Osteocyte (in vitro differentiated cells): ENCODE data around the gene WDHD1. TPM values are rescaled to one million over a fixed set of nuclear protein-coding genes. Genes with fewer than 3 reads are reported as not detected.
"Not testable (repeated sequence)": the region's sequence is repeated elsewhere in the genome, so short reads cannot be mapped to it uniquely, and the experiment has no call there.

Experiments
- DNase-seq: peaks from one replicate; pipeline ENCODE4 v3.0.0; 2021; ENCODE audit warnings: mixed read lengths; ENCODE audit not compliant: unreplicated experiment; ENCODE audit errors: extremely low spot score
- H3K27ac Mint-ChIP-seq: one replicate; pipeline ENCODE4 v1.8.0; 2021; ENCODE audit warnings: mild to moderate bottlenecking, mixed read lengths; ENCODE audit not compliant: unreplicated experiment
- H3K27me3 Mint-ChIP-seq: one replicate; pipeline ENCODE4 v1.8.0; 2021; ENCODE audit warnings: mixed read lengths; ENCODE audit not compliant: unreplicated experiment
- H3K36me3 Mint-ChIP-seq: one replicate; pipeline ENCODE4 v1.8.0; 2021; ENCODE audit warnings: mixed read lengths; ENCODE audit not compliant: unreplicated experiment
- H3K4me1 Mint-ChIP-seq: one replicate; pipeline ENCODE4 v1.8.0; 2021; ENCODE audit warnings: mixed read lengths; ENCODE audit not compliant: unreplicated experiment
- H3K4me3 Mint-ChIP-seq: one replicate; pipeline ENCODE4 v1.8.0; 2021; ENCODE audit warnings: mild to moderate bottlenecking, moderate library complexity, mixed read lengths; ENCODE audit not compliant: unreplicated experiment
- H3K9me3 Mint-ChIP-seq: one replicate; pipeline ENCODE4 v1.8.0; 2021; ENCODE audit warnings: mixed read lengths; ENCODE audit not compliant: unreplicated experiment
- total RNA-seq: library from RNA; stranded (reverse); gene quantifications from 2 replicates; pipeline ENCODE4 v1.2.1, GENCODE V29; 2021
- TF ChIP-seq, protein P1 (sequence below): fragments of 200-600 bp; sonication (generic); IDR thresholded peaks from 2 replicates; pipeline ENCODE4 v1.5.0; 2021; ENCODE audit warnings: antibody characterized with exemption, mild to moderate bottlenecking, moderate library complexity

Gene WDHD1
- total RNA-seq, 1 donor from 2014 or later, result 7.0 TPM

DNA sequence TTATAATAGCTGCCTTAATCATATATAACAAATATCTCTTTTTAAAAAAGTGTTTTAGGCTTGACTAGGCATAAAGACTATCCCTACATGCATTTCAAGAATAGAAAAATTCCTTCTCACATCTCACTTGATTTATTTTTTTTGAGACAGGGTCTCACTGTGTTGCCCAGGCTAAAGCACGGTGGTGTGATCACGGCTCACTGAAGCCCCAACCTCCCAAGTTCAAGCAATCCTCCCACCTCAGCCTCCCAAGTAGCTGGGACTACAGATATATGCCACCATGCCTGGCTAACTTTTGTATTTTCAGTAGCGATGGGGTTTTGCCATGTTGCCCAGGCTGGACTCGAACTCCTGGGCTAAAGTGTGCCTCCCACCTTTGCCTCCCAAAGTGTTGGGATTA lies 59.4 kb downstream of the WDHD1 start:
- no peak overlapping the region for H3K4me3 Mint-ChIP-seq
- no peak for DNase-seq
- H3K27ac Mint-ChIP-seq, result no peak overlapping the region
- peaks cover 2% of the 10 kb centered on the region for H3K36me3 Mint-ChIP-seq
- no peaks in the 10 kb centered on the region for H3K4me1 Mint-ChIP-seq
- no peaks in the 10 kb centered on the region for H3K27me3 Mint-ChIP-seq
- TF ChIP-seq, protein P1, sequence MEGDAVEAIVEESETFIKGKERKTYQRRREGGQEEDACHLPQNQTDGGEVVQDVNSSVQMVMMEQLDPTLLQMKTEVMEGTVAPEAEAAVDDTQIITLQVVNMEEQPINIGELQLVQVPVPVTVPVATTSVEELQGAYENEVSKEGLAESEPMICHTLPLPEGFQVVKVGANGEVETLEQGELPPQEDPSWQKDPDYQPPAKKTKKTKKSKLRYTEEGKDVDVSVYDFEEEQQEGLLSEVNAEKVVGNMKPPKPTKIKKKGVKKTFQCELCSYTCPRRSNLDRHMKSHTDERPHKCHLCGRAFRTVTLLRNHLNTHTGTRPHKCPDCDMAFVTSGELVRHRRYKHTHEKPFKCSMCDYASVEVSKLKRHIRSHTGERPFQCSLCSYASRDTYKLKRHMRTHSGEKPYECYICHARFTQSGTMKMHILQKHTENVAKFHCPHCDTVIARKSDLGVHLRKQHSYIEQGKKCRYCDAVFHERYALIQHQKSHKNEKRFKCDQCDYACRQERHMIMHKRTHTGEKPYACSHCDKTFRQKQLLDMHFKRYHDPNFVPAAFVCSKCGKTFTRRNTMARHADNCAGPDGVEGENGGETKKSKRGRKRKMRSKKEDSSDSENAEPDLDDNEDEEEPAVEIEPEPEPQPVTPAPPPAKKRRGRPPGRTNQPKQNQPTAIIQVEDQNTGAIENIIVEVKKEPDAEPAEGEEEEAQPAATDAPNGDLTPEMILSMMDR, result no peak
- no peaks in the 10 kb centered on the region for H3K9me3 Mint-ChIP-seq

DNA sequence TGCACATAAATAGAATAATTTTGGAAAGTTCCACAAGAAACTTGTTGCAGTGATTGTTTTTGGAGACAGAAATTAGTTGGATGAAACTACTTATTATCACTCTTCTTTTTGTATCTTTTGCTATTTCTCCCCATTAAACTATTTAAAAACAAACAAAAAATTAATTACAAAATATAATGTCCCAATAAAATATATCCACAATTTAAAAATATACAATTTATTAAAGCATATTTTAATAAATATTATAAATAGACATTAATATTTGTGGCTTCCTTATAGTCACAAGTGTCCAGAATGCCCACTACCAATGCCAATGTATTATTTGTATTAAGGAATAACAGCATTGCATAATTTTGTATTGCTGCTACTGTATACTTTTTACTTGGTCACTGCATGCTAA lies 71.8 kb downstream of the WDHD1 start:
- DNase-seq, result no peak
- Mint-ChIP-seq H3K9me3 (no peaks in the 10 kb centered on the region), H3K36me3 (peaks cover 4% of the 10 kb centered on the region), H3K27me3 (no peaks in the 10 kb centered on the region), H3K27ac (no peak overlapping the region), H3K4me1 (no peaks in the 10 kb centered on the region), H3K4me3 (no peak overlapping the region)
- TF ChIP-seq, protein P1, result no peak

DNA sequence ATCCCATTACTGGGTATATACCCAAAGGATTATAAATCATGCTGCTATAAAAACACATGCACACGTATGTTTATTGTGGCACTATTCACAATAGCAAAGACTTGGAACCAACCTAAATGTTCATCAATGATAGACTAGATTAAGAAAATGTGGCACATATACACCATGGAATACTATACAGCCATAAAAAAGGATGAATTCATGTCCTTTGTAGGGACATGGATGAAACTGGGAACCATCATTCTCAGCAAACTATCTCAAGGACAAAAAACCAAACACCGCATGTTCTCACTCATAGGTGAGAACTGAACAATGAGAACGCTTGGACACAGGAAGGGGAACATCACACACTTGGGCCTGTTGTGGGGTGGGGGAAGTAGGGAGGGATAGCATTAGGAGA lies 73.3 kb downstream of the WDHD1 start:
- not testable (repeated sequence) for H3K4me1 Mint-ChIP-seq, H3K27ac Mint-ChIP-seq, H3K4me3 Mint-ChIP-seq, H3K9me3 Mint-ChIP-seq, DNase-seq, H3K27me3 Mint-ChIP-seq
- peaks cover 10% of the 10 kb centered on the region for H3K36me3 Mint-ChIP-seq

DNA sequence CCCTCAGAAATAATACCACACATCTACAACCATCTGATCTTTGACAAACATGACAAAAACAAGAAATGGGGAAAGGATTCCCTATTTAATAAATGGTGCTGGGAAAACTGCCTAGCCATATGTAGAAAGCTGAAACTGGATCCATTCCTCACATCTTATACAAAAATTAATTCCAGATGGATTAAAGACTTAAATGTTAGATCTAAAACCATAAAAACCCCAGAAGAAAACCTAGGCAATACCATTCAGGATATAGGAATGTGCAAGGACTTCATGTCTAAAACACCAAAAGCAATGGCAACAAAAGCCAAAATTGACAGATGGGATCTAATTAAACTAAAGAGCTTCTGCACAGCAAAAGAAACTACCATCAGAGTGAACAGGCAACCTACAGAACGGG lies 74.1 kb downstream of the WDHD1 start:
- not testable (repeated sequence) for H3K36me3 Mint-ChIP-seq, DNase-seq, H3K4me3 Mint-ChIP-seq, H3K4me1 Mint-ChIP-seq, H3K27ac Mint-ChIP-seq, H3K27me3 Mint-ChIP-seq, H3K9me3 Mint-ChIP-seq

DNA sequence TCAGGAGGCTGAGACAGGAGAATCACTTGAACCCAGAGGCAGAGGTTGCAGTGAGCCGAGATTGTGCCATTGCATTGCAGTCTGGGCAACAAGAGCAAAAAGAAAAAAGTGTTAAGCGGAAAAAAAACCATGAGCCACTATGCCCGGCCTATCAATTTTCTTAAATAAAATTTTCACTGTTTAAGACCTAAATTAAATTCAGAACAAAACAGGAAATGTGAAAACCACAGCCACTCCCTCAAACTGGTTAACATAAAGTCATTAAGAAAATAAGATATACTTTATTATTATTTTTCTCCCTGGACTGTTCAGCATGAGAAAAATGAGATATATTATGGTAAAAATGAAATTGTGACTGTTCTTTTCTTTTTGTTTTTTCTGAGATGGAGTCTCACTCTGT lies 79.7 kb downstream of the WDHD1 start:
- TF ChIP-seq, protein P1, result no peak
- no peaks in the 10 kb centered on the region for H3K27me3 Mint-ChIP-seq
- no peaks in the 10 kb centered on the region for H3K9me3 Mint-ChIP-seq
- H3K27ac Mint-ChIP-seq, result no peak overlapping the region
- no peak overlapping the region for H3K4me3 Mint-ChIP-seq
- peaks cover 9% of the 10 kb centered on the region for H3K36me3 Mint-ChIP-seq
- DNase-seq, result no peak
- no peaks in the 10 kb centered on the region for H3K4me1 Mint-ChIP-seq

DNA sequence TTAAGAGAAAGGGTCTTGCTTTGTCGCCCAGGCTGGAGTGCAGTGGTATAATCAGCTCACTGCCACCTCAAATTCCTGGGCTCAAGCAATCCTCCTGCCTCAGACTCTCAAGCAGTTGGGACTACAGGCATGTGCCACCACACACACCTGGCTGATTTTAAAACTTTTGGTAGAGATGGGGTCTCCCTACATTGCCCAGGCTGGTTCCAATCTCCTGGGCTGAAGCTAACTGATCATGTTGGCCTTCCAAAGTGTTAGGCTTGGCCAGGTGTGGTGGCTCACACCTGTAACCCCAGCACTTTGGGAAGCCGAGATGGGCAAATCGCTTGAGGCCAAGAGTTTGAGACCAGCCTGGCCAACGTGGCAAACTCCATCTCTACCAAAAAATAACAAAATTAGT lies 80.4 kb downstream of the WDHD1 start:
- TF ChIP-seq, protein P1, result no peak
- Mint-ChIP-seq H3K27ac (no peak overlapping the region), H3K4me1 (no peaks in the 10 kb centered on the region), H3K9me3 (no peaks in the 10 kb centered on the region), H3K27me3 (no peaks in the 10 kb centered on the region), H3K36me3 (peaks cover 9% of the 10 kb centered on the region), H3K4me3 (no peak overlapping the region)
- DNase-seq, result no peak
